Heart left ventricle (tissue), 13 donors: Measurements from ENCODE around the gene PATZ1.

Source experiments
- POLR2A ChIP-seq, 2 donors: fragments of 450-650 bp; IDR thresholded peaks; one replicate each; pipeline ENCODE4 v1.6.1; 2017; ENCODE audit warnings: antibody characterized with exemption in 2 of 2, mild to moderate bottlenecking in 2 of 2, moderate library complexity in 2 of 2
- TF ChIP-seq, protein P1 (sequence below), 12 donors: fragments of 200-600 bp; sonication (generic) in 4 of 12; IDR thresholded peaks; one replicate each; pipeline versions ENCODE4 v1.5.0 to v1.8.0; 2018 to 2022; ENCODE audit warnings: antibody characterized with exemption in 12 of 12, mild to moderate bottlenecking in 5 of 12
- donor health status: ischemic (EF 13 %, LVEDD 7.1; RV severe dilation, severe dysfunction).
- donor health status: DM: no; HTN: yes; CAD: no.
- donor health status: DM: no; HTN: no; CAD: no.
- donor health status: ischemic (EF 25% LVEDD 6.9; RV normal size, moderate dysfunction).
- donor health status: ischemic (EF 25% LVEDD 5.7; RV mildly dilated, moderate dysfunction).
- donor health status: ischemic (EF 35%, LVEDD 5.7; RV mildly dilated, moderate dysfunction).
- donor health status: nonischemic (EF 11% LVEDD 7.7; RV severe dilation, severe dysfunction).
- donor health status: DM: yes; HTN: yes; CAD: no.
- donor health status: PGD.
- donor health status: ischemic (EF 29% LVEDD 5.4; RV normal size, mild dysfunction).
- donor health status: nonischemic (EF 23%, LVEDD 6.1; RV moderate dilation, normal function).

DNA sequence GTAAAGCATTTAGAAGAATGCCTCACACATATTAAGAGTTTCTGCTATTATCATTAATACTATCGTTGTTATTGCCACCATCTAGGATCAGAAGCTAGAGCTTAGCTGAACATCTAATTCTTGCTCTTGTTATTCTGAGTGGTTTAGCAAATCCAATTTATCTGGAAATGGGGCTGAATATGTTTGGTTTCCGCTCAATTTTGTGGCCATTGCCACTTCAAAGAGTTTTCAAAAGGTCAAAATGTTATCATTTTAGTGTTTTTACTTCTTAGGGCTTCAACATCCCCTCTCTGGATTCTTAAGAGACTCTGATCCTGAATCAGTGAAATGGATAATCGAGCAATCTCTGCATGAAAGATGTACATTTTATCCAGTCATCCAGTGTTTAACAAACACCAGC, 43.6 kb downstream of the PATZ1 start:
- TF ChIP-seq, protein P1, sequence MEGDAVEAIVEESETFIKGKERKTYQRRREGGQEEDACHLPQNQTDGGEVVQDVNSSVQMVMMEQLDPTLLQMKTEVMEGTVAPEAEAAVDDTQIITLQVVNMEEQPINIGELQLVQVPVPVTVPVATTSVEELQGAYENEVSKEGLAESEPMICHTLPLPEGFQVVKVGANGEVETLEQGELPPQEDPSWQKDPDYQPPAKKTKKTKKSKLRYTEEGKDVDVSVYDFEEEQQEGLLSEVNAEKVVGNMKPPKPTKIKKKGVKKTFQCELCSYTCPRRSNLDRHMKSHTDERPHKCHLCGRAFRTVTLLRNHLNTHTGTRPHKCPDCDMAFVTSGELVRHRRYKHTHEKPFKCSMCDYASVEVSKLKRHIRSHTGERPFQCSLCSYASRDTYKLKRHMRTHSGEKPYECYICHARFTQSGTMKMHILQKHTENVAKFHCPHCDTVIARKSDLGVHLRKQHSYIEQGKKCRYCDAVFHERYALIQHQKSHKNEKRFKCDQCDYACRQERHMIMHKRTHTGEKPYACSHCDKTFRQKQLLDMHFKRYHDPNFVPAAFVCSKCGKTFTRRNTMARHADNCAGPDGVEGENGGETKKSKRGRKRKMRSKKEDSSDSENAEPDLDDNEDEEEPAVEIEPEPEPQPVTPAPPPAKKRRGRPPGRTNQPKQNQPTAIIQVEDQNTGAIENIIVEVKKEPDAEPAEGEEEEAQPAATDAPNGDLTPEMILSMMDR (IDR thresholded peaks at IDR 0.05), result no peak
- no peak for TF ChIP-seq POLR2A (IDR thresholded peaks at IDR 0.05)
